ENCODE results near the gene HK3.

HK3 gene

DNA sequence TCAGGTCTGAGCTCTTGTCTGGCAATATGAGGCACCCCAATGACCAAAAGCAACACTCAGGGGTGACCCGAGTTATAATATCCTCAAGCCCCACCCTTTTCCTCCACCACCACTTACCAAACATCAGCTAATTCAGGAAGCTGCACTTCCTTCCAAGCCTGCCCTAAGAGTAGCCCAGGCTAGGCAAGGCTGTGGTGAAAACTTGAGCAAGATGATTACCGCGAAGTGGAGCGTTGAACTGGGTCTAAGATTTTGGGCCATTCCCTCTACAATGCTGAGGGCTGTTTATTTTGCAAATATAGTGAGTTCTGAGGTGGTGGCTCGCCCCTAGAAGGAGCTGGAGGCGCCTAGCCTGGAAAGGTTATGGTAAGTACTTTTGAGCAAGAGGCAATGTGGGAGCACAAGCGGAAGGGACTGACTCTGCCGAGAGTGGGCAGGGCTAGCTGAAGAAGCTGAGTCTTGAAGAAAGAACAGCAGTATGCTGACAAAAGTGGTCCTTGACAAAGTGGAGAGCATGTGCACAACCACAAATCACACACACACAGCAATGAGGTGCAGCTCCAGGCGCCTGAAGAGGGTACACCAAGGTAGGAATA, at the start of gene HK3:
Gene HK3, minus strand, starts transcription at position 51 of the 596 bp plus-strand sequence. CDS start 3,187 bp downstream, outside the sequence.
- DNase-seq (ENCODE audit: low read depth): no peak

- DNase-seq (ENCODE audit: low read depth): no peak
Observed at GRCh38 chr5:176948458-176948857, 49.3 kb upstream of the HK3 start.

GRCh38 chr5:176947847-176948246, 48.7 kb upstream of the HK3 start:
- DNase-seq (ENCODE audit: low read depth): no peak

- no peak for DNase-seq (ENCODE audit: low read depth)
Observed at GRCh38 chr5:176944268-176944667, 45.1 kb upstream of the HK3 start.

- DNase-seq (ENCODE audit: low read depth): no peak
Observed at GRCh38 chr5:176943816-176944215, 44.7 kb upstream of the HK3 start.

DNA sequence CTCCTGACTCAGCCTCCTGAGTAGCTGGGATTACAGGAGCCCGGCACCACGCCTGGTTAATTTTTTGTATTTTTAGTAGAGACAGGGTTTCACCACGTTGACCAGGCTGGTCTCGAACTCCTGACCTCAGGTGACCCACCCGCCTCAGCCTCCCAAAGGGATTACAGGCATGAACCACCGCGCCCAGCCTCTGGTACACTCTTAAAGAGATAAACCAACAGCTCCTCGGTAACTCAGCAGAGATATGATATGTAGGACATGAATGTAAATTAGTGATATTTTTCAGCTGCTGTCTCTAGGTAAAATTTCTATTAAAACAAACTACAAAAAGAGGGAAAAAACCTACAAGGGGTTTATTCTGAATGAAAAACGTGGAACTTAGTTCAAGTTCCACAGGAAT, 42.8 kb upstream of the HK3 start:
- no peak for DNase-seq (ENCODE audit: low read depth)

- DNase-seq (ENCODE audit: low read depth): no peak
Observed at GRCh38 chr5:176938472-176938871, 39.3 kb upstream of the HK3 start.

DNA sequence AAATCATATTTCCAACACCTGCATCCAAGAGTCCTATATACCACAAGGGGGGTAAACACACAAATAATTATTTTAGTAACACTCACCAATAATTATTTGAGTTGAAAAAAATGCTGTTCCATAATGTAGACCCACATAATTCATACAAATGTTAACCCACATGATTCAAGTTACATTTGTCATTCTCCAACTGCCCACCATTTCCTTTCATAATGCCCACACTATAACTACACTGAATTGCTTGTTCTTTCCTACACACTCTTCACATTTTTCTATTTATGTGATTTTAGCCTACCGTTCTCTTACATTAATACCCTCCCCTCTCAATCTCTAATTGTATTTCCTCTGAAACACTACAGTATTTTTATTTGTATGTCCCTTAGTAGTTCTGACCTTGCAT, 35.9 kb upstream of the HK3 start:
- no peak for DNase-seq (ENCODE audit: low read depth)

- DNase-seq (ENCODE audit: low read depth): no peak
Observed at GRCh38 chr5:176934309-176934930, 35.3 kb upstream of the HK3 start.

DNA sequence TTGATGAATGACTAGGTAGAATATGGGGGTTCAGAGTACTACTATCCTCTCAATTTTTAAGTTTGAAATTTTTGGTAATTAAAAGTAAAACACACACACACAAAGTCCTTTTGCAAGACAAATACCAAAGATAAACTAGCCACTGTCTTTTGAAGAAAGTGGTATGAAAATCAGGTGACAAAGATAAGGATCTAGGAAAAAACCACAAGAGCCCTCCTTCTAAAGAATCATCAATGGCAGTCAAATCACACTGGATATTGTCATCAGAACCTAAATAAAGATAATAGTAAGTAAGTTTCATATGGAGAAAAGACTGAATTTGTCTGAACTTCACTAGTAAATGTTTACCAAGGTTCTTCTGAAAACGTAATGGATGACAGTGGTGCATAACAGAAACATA, 30.5 kb upstream of the HK3 start:
- DNase-seq (ENCODE audit: low read depth): no peak

DNA sequence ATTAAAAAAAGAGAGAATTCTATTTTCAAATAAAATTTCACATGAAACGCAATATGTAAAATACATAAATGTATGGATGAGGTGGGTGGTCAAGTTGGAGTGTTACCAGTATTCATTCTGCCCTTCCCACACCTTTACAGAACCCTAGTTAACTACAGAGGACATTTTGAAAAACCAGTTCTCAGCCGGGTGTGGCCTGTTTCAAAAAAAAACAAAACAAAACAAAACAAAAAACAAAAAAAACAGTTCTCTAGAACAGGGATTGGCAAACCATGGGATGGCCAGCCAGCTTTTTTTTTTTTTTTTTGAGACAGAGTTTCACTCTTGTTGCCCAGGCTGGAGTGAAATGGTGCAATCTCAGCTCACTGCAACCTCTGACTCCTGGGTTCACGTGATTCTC, 28.4 kb upstream of the HK3 start:
- DNase-seq (ENCODE audit: low read depth): no peak

- no peak for DNase-seq (ENCODE audit: low read depth)
Observed at GRCh38 chr5:176922817-176923216, 23.7 kb upstream of the HK3 start.

GRCh38 chr5:176921714-176922113, 22.6 kb upstream of the HK3 start:
- no peak for DNase-seq (ENCODE audit: low read depth)

DNA sequence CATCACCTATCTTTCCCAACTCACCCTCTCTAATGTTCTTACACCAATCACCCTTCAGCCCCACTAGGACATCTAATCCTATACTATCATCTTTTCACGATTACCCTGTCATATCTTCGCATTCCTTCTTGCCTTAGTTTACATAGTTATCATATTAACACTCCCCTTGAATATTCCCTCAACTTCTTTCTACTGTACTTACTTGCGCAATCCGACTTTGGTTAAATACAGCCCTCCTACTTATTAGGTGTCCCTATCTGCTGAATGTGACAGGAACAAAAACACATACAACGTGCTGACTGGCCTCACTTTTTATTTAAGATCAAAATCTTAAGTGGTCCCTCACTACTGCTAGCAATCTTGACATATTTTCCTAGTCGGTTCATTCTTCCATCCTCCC, 19.5 kb upstream of the HK3 start:
- no peak for DNase-seq (ENCODE audit: low read depth)

GRCh38 chr5:176916337-176916736, 17.2 kb upstream of the HK3 start:
- no peak for DNase-seq (ENCODE audit: low read depth)

DNA sequence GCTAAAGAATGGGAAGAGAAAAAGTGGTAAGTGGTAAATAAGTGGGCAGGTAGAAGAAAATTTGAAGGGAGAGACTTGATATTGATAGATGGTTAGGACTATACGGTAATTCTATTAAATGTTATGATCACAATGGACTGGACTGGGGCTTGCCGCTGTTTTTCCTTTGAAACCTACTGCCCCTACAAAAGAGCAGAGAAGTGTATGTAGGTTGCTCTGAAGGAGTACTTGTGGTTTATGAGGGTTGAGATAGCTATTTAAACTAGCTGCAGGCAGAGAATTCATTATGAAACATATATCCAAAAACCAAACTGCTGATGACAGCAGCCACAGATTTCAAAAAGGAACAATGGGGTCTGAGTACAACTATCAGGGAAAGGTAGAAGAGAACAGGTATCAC, 16.8 kb upstream of the HK3 start:
- no peak for DNase-seq (ENCODE audit: low read depth)

DNA sequence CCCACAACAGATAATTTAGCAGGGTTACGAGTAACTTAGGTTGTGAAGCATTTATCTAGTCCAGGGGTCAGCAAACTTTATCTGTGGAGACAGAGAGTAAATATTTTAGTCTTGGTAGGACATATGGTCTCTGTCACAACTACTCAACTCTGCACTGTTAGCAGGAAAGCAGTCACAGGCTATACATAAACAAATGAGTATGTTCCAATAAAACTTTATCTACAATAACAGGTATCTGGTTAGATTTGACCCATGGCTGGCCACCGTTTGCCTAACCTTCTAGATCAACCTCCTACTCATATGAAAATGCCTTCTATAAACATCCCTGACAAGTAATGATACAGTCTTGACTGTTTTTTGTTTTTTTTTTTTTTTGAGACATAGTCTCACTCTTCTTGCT, 13.0 kb upstream of the HK3 start:
- no peak for DNase-seq (ENCODE audit: low read depth)

GRCh38 chr5:176908675-176909368, 9.7 kb upstream of the HK3 start:
- no peak for DNase-seq (ENCODE audit: low read depth)

DNA sequence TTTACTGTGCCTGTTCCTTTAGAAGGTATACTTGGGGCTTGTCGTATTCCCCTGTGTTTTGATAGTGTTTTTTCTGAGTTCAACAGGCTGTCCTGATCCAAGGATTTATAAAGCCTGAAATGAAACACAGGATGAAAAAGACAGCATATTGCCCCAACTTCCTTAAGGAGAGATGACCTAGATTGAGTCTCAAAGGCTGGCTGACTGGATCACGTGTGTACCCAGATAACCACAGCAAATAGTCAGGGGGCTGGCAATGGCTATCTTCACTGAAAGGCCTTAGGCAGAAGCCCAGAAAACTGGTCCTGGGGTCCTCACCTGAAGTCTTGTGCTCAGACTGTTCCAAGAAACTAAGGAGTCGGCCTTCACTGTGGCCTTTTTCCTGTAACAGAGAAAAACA, 7.7 kb upstream of the HK3 start:
- DNase-seq (ENCODE audit: low read depth): no peak

GRCh38 chr5:176906126-176906525, 7.0 kb upstream of the HK3 start:
- DNase-seq (ENCODE audit: low read depth): no peak

- DNase-seq (ENCODE audit: low read depth): no peak
Observed at GRCh38 chr5:176904276-176904675, 5.1 kb upstream of the HK3 start.

GRCh38 chr5:176902911-176903664, 3.9 kb upstream of the HK3 start:
- no peak for DNase-seq (ENCODE audit: low read depth)

Data from stimulated activated CD8-positive, alpha-beta memory T cell treated with anti-CD3 and anti-CD28 coated beads, Interleukin-15, amount 100 ng/mL, for 24 hours (primary cell).